Measurements from ENCODE around the gene TAB2. TPM values are rescaled to one million over a fixed set of nuclear protein-coding genes. Genes with fewer than 3 reads are reported as not detected.

The TAB2 gene
- total and polyA plus RNA-seq, 2 donors (not counting 3 experiments of a cell fraction or from before 2014, with no cell fraction given): 26.0 to 37.4 TPM

DNA sequence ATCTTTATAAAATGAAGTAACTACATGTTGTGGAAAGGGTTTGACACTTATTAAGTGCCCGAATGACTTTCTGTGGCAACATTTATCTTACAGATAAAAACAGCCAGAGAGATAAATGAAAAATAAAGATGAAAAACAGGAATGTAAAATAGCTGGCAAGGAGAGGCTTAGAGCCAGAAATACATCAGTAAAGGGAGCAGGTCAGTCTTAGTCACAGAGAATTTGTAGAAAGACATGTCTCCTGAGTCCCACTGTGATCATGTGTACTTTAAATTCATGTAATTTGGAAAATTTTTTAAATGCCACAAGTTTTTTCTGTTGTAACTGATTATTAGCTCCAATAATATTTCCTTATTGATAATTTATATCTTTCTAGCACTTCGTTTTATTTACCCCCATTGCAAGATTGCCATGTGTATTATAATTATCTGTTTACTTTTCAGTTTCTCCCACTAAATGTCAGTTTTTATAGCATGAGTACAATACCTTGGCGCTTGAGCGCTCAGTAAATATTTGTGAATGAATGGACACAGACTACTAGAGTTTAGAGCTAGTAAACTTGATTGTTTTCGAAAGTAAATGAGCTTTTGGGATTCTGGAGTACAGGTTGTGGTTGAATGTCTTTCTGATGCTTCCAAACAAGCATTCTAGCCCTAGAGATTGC, 15.2 kb downstream of the TAB2 start:
- intact Hi-C loops (cut with micrococcal nuclease): loop anchor here (10.0 kb wide), 1 partner anchor 212 kb away; the partner anchor contains the start of gene PPIL4
- dilution Hi-C loops (cut with MboI; ENCODE audit: extremely low pct_ligation_motif_present, low sequenced_read_pairs): no loop called here
- no peak for FAIRE-seq
- H3K27ac ChIP-seq (ENCODE audit: insufficient read depth, low read depth, low read length): no peak overlapping the region
- peaks cover 96% of the 10 kb centered on the region for H3K79me2 ChIP-seq (ENCODE audit: control insufficient read depth, insufficient read depth, low read length)
- POLR2A ChIA-PET: interaction anchor here (1.5 kb wide), 1 partner anchor 15 kb away, joined by 4 read pairs; the partner anchor contains the start of gene TAB2
- H4K20me1 ChIP-seq (replicated peaks; ENCODE audit: control insufficient read depth, extremely low read depth, insufficient read depth, low read length): peaks cover 14% of the 10 kb centered on the region
- H3K9me1 ChIP-seq (replicated peaks; ENCODE audit: control insufficient read depth, extremely low read depth, insufficient read depth, low read length): no peaks in the 10 kb centered on the region
- no peak overlapping the region for H3K9ac ChIP-seq (replicated peaks; ENCODE audit: extremely low read depth, insufficient read depth, low read length)
- H3K36me3 ChIP-seq (ENCODE audit: control insufficient read depth in 2 of 2, extremely low read depth in 1 of 2, insufficient read depth in 2 of 2, low read length in 2 of 2): no peaks in the 10 kb centered on the region
- no peak overlapping the region for H3K4me2 ChIP-seq (ENCODE audit: insufficient read depth, low read length)
- no peak overlapping the region for H2AFZ ChIP-seq (ENCODE audit: low read depth, low read length)
- peaks cover 43% of the 10 kb centered on the region for H3K4me1 ChIP-seq (ENCODE audit: control insufficient read depth, extremely low read depth, insufficient read depth, low read length)
- no TSS peak for BruUV-seq (replicated peaks)
- H3K9me3 ChIP-seq (replicated peaks; ENCODE audit: control insufficient read depth, insufficient read depth, low read length): no peaks in the 10 kb centered on the region
- no peaks in the 10 kb centered on the region for H3K27me3 ChIP-seq (ENCODE audit: control insufficient read depth in 2 of 2, insufficient read depth in 2 of 2, low read length in 2 of 2)
- H3K4me3 ChIP-seq (replicated peaks in 1 of 3; ENCODE audit: insufficient read depth in 1 of 3, low read depth in 1 of 3, low read length in 3 of 3): no peak overlapping the region
- DNase-seq (ENCODE audit: low read depth, low spot score): no peak
- CTCF ChIA-PET: interaction anchor here (6.0 kb wide), 1 partner anchor 12 kb away, joined by 49 read pairs; no protein-coding TSS in a partner anchor
- TF ChIP-seq GATA2 (IDR thresholded peaks at IDR 0.05; ENCODE audit: insufficient read depth, insufficient read length, low read depth, low read length) (no peak), FOS (IDR thresholded peaks at IDR 0.05; ENCODE audit: borderline replicate concordance, insufficient read depth, low read length) (no peak), JUN (IDR thresholded peaks at IDR 0.05; ENCODE audit: borderline replicate concordance, insufficient read depth, insufficient read length, low read depth) (no peak), MYC (IDR thresholded peaks at IDR 0.05; ENCODE audit: low read depth, low read length) (no peak), POLR2AphosphoS5 (IDR thresholded peaks at IDR 0.05; ENCODE audit: insufficient read depth, low read depth, low read length) (no peak), EZH2 (IDR thresholded peaks at IDR 0.05; ENCODE audit: borderline replicate concordance, low read depth, low read length, severe bottlenecking) (no peak), POLR2A (IDR thresholded peaks at IDR 0.05; ENCODE audit: low read depth, low read length) (no peak)
- TF ChIP-seq, protein P1, sequence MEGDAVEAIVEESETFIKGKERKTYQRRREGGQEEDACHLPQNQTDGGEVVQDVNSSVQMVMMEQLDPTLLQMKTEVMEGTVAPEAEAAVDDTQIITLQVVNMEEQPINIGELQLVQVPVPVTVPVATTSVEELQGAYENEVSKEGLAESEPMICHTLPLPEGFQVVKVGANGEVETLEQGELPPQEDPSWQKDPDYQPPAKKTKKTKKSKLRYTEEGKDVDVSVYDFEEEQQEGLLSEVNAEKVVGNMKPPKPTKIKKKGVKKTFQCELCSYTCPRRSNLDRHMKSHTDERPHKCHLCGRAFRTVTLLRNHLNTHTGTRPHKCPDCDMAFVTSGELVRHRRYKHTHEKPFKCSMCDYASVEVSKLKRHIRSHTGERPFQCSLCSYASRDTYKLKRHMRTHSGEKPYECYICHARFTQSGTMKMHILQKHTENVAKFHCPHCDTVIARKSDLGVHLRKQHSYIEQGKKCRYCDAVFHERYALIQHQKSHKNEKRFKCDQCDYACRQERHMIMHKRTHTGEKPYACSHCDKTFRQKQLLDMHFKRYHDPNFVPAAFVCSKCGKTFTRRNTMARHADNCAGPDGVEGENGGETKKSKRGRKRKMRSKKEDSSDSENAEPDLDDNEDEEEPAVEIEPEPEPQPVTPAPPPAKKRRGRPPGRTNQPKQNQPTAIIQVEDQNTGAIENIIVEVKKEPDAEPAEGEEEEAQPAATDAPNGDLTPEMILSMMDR (IDR thresholded peaks at IDR 0.05; ENCODE audit: extremely low read depth in 1 of 2, insufficient read depth in 1 of 2, low read depth in 1 of 2, low read length in 2 of 2): no peak
- TF ChIP-seq, protein P2, sequence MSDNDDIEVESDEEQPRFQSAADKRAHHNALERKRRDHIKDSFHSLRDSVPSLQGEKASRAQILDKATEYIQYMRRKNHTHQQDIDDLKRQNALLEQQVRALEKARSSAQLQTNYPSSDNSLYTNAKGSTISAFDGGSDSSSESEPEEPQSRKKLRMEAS (IDR thresholded peaks at IDR 0.05; ENCODE audit: insufficient read depth, insufficient read length): no peak

Measured in endothelial cell of umbilical vein (primary cell).